ENCODE measurements around the gene LHX4. TPM values are rescaled to one million over a fixed set of nuclear protein-coding genes. Genes with fewer than 3 reads are reported as not detected.

Gene LHX4
- total RNA-seq, 1 experiment from 2014 or later = 0.12 TPM

DNA sequence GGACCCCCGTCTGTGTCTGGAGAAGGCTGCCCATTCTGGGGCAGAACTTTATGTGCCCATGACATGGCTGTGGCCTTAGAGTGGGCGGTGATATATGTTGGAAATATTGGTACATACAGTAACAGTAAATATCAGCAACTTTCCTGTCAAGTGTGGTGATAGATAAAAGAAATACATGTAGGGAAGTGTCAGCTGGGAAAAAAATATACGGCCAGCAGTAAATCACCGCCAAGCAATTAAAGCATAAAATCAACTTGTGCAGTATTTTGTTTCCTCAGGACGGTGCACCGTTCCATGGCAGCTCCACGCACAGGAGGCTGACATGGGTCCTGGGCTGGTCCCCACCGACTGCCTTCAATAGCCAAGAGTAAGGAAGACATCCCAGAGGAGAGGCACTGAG lies 27.4 kb downstream of the LHX4 start:
- DNase-seq (ENCODE audit: low read depth) = no peak

DNA sequence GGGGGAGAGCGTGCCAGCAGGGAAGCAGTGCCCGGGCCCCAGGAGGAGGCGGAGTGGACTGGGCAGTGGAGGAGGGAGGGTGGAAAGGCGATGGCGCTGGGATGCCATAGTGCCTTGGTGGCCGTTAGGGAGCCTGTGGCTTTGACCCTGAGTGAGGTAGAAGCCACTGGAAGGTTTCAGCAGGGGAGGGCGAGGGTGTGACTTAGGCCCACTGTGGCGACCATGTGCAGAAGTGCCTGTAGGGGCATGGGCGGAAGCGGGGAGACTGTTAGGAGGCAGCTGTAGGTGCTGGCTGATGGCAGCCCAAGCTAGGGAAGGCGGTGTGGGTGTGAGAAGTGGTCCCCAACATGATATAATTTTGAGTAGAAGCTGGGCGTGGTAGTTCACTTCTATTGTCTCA lies 28.2 kb downstream of the LHX4 start:
- DNase-seq (ENCODE audit: low read depth) = no peak

DNA sequence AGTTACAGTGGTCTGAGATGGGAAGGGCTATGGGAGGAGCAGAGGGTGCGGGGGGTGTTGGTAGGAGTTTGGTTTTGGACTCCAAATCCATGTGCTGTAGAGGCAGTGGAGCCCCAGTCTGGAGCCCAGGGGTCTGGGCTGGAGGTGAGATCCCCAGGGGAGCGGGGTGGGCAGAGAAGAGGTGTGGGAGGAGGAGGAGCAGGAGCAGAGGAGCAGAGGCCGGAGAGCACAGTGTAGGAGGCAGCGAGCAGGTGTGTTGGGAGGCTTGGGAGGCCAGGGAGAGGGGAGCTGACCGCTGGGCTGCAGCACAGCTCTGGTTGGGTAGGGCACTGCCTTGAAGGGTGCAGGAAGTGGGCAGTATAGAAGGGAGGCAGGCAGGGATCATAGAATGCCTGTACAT lies 28.9 kb downstream of the LHX4 start:
- DNase-seq (ENCODE audit: low read depth) = no peak

DNA sequence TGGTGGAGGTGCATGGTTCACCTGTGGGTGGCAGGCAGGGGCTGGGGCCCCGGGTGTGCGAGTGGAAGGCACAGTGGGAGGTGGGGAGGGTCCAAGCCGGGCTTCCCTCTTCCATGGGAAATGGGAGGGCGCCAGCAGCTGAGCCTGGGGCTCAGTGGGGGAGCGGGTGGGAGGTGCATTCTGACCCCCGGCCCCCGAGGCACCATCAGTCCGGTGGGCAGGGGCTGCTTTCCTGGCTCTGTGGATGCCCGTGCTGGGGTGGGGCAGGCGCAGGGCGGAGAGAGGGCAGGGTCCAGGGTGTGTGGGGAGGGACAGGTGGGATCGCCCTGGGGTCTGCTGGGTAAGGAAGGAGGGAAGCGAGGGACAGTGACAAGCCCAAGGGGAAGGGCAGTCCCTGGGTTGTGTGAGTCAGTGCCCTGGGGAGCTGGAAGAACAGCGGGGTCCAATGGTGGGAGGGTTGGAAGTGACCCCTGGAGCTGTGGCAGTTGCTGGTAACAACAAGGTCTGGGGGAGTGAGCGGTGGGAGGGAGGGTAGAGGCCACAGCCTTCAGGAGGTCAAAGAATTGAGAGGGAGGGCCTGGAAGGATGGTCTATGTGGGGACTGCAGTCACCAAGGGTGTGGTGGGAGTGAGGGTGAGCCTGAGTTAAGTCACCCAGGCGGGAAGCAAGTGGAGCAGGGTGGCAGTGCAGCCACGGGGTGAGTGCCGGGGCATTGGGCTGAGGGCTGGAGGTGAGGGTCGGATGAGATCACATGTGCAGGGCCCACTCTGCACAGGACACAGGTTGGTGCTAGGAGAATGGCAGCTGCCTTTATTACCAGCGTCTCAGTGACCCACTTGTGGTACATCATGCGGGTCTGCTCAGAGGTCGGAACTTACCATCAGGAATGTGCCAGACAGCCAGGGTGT lies 29.6 kb downstream of the LHX4 start:
- no peak for DNase-seq (ENCODE audit: low read depth)

GRCh38 chr1:180260541-180260940 lies 30.5 kb downstream of the LHX4 start:
- DNase-seq (ENCODE audit: low read depth) = no peak

GRCh38 chr1:180261030-180261429 lies 31.0 kb downstream of the LHX4 start:
- DNase-seq (ENCODE audit: low read depth) = no peak

GRCh38 chr1:180261524-180262155 lies 31.6 kb downstream of the LHX4 start:
- no peak for DNase-seq (ENCODE audit: low read depth)

- peak; percentile 62 for DNase-seq (ENCODE audit: low read depth)
Observed at GRCh38 chr1:180262628-180263488, 32.8 kb downstream of the LHX4 start.

GRCh38 chr1:180264595-180264994 lies 34.5 kb downstream of the LHX4 start:
- no peak for DNase-seq (ENCODE audit: low read depth)

- DNase-seq (ENCODE audit: low read depth) = no peak
Observed at GRCh38 chr1:180265201-180265600, 35.1 kb downstream of the LHX4 start.

DNA sequence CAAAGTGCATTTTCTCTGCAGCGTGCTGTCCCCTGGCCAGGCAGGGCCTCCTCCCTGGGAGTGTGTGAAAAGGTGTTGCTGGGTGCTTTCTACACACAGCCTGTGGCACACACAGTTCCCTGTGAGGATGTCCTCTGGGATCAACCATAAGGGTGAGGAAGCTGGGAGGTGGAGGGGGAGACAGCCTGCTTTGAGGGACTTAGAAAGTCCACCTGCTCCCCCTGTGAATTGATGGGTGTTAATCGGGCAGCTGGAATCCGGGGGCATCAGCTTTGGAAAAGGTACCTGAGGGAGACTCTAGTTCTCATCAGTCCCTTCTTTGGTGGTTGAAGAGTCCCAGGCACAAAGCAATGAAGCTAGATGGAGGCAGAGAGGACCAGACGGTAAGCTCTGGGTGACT lies 35.8 kb downstream of the LHX4 start:
- DNase-seq (ENCODE audit: low read depth) = no peak

DNA sequence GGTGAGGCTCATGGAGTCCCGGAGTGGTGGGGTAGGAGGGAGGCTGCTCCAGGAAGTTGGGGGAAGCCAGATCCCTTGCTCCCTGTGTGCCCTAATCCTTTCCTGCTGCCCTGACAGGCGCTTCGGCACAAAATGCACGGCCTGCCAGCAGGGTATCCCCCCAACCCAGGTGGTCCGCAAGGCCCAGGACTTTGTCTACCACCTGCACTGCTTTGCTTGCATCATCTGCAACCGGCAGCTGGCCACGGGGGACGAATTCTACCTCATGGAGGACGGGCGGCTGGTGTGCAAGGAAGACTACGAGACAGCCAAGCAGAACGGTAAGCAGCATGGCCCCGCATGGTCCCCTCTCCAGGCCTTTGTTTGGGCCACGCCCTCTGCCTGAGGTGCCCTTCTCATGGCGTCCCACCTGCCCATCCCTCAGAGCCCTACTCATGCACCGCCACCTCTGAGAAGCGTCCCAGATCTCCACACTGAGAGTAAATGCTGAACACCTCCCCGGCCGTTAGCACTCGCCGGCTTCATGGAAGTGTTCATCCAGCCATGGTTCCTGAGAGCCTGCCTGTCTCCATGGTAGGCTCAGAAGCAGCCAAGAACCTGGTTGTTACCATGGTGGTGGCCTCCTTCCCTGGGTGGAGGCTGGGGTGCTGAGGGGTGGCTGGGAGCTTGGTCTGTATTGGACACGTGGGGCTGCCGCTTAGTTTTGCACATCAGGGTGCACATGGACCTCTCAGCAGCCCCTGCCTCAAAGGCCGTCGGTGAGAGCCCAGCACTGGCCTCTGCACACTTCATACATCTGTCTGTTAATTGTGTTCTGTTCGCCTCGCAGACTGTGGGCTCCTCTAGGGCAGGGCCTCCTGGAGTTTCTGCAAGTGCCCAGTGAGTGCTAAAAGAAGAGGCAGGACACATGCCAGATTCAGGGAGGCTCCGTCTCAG lies 36.5 kb downstream of the LHX4 start:
- DNase-seq (ENCODE audit: low read depth) = no peak

GRCh38 chr1:180267211-180267561 lies 37.1 kb downstream of the LHX4 start:
- DNase-seq (ENCODE audit: low read depth) = no peak

DNA sequence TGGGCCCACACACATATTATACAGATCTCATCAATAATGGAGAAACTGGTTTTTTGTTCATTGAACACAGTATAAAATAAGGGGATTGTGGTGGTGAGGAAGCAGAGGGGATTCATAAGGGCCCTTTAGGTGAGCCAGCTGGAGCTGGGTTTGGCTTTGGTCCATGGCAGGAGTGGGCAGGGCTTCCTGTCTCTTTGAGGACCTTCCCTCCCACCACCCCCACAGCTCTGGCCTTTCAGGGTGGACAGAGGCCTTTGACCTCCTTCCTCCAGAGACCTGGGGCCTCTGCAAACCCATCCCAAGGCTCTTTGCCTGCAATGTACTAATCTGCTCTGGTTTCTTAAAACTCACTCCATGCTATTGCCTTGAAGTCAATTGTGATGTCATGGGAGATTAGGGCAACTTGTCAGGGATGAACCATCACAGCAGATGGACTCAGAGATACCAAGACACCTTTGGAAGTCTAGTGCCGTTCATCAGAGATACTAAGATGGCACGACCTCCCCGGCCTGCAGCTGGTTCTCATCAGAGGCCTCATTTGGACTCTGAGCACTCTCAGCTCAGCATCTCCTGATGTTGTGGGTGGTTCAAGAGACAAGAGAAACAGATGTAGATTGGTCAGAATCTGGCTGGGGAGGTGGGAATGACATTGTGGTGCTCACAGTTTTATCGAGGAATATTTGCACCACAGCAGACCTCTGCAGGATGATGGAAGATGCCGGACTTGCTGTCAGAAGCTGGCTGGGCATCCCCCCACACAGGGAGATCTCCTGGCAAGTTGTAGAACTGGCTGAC lies 37.9 kb downstream of the LHX4 start:
- DNase-seq (ENCODE audit: low read depth) = no peak

DNA sequence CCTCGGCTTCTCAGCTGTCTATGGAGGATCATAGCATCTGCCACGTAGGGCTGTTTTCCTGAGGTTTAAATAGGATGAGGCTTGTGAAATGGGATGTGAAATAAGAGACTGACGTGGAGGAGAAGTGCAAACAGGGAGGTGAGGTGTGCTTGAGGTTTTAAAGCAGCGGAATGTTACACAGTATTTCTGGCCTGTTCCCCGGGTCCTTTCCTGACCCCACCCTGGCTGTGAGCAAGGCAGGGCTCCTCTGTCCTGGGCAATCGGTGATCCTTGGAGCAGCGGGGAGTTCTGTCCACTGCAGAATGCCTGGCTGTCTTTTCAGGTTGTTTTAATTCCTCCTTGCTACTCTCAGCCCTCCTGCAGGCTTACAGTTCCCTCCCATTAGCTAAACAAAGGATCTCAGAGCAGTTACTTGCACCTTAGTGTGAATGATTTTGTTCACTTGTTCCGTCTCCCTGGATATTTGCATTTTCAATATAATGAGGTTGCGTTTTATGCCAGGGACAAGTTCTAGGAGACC lies 38.6 kb downstream of the LHX4 start:
- no peak for DNase-seq (ENCODE audit: low read depth)

DNA sequence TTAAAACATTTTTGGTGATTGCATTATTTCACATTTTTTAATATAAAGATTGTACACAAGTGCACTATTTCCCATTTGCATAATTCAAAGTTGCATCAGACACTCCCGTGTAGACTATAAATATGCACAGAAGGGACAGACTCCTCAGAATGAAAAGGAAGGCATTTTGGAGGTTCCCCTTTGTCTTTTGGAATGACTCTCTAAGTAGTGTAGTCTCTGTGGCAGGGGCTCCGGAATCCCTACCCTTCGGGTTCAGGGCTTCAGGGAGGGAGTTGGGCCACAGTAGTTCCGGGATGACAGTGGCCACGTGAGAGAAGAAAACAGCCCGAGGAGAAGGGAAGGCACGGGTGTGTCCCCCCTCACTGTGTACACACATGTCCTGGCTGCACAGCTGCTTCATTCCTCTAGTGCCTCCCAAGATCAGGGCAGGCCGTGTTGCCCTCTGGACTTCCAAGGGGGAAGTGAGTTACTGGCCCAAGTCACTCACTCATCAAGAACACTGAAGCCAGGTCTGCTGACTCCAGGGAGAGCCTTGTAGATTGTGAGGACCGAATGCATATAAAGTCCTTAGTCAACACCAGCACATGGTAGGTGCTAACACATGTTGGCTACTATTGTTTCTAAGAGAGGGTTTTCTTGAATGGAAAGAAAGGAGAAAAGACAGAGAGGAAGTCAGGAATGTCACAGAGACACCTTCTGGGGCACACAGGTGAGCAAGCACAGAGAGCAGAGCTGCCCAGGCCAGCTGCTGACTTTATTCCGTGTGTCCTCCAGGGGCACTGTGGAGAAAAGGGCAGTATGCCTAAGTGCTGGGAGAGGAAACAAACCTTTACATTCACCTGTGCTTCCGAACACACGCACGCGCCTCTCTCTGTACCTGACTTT lies 39.8 kb downstream of the LHX4 start:
- no peak for DNase-seq (ENCODE audit: low read depth)

DNA sequence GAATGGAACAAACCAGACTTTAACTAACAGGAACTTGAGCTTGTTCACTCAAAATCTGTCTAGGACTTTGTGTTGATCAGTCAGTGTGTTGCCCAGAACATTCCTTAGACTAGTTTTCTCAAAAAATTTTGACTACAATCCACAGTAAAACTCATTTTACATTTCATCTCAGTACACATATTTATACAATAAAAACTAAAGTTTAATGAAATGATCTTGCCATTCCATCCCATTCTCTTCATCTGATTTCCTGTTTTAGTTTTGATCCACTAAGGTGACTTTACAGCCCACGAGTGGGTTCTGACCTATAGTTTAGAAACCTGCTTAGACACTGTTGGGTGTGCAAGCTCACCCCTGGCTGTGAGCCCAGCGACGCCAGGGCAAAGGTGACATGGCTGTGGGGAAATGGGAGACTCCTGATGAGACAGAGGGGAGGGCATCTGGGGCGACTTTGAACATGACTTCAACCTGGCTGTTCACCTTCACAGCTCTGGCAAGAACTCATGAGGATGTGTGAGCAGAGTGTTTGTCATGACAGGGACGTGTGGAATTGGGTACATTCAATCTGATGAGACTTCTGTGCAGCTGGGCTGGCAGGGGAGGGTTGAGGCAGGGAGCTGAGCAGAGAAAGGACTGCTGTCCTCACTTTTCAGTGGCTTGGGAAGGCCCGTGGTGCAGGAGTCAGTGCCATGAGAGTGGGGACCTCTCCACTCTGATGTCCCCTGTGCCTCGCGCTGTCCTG lies 40.6 kb downstream of the LHX4 start:
- DNase-seq (ENCODE audit: low read depth) = no peak

Measured in RPMI7951 (cell line).